ENCODE results near the gene CLINT1.
A peak's percentile ranks its signal among the peaks of the same experiment; 100 is the strongest.
"Not testable (repeated sequence)": the region's sequence is repeated elsewhere in the genome, so short reads cannot be mapped to it uniquely, and the experiment has no call there.

The CLINT1 gene

GRCh38 chr5:157858527-157859226 lies at the start of gene CLINT1:
CLINT1 (minus strand) TSS chr5:157859145; CDS start chr5:157858970, 175 bp downstream.
- peak; percentile 95 for DNase-seq

DNA sequence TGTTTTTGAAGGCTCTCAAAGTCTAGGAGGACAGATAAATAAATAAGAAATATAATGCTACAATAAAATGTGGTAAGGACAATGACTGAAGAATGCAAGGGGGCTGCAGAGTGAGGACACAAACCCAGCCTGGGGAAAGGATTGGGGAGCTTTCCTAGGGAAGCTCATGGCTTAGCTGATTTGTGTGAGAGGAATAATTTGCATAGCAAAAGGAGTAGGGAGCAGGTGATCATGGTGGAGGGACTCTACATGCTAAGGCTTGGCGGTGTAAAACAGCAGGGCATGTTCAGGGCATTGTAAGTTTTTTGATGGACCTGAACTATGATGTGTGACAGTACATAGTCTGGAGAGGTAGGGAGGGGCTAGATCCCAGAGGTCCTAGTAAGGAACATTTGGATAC lies 49.5 kb upstream of the CLINT1 start:
- no peak for DNase-seq

GRCh38 chr5:157907479-157907878 lies 48.5 kb upstream of the CLINT1 start:
- DNase-seq = no peak

- DNase-seq = no peak
These were observed 44.1 kb upstream of the CLINT1 start for GRCh38 chr5:157903117-157903450.

DNA sequence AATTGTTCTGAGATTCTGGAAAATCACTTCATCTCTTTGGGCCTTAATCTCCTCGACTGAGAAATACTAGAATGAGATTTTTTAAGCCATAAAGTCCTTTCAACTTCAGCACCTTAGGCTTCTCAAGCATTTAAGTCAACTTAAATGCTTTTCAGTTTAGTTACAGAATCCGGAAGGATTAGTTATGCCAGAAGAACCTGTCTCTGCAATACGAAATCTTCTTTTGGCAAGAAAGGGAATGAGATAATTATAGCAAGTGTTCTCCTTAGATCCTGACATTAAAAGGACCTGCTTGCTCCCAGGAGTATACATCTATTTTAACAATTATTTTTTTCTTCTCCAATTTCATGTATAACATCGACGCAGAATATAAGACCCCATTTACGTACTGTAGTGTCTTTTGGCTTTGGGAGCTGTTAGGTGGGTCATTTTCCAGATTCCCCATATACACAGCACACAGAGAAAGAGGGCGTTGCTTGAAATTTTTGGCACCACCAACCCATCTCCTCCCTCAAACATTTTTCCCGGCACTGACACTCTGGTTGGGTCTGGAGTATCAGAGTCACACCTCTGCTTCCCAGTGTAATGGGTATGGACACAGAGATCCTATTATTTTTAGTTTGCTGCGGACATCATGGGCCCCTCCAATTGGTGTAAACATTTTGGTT lies 43.6 kb upstream of the CLINT1 start:
- DNase-seq = no peak

DNA sequence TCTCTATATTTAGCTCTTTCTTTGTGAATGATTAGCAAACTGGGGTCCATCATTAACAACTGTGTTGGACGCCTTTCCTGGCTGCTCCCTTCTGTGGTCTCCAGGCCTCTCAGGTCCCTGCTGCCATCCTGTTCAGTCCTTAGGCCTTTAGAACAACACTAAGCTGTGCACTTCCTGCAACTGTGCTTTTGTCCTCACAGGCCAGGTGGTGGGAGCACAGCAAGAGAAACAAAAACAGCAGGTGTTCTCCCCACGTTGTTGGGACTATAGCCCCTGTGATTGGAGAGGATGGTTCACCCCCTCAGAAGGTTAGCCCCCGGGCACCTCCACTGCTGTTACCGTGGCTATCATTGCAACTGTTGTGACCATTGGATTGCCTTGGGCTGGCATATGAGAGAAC lies 41.7 kb upstream of the CLINT1 start:
- DNase-seq = peak; percentile 97

- no peak for DNase-seq
These were observed 34.7 kb upstream of the CLINT1 start for GRCh38 chr5:157893611-157894010.

- DNase-seq = no peak
These were observed 34.0 kb upstream of the CLINT1 start for GRCh38 chr5:157892974-157893373.

- no peak for DNase-seq
These were observed 32.1 kb upstream of the CLINT1 start for GRCh38 chr5:157890836-157891597.

DNA sequence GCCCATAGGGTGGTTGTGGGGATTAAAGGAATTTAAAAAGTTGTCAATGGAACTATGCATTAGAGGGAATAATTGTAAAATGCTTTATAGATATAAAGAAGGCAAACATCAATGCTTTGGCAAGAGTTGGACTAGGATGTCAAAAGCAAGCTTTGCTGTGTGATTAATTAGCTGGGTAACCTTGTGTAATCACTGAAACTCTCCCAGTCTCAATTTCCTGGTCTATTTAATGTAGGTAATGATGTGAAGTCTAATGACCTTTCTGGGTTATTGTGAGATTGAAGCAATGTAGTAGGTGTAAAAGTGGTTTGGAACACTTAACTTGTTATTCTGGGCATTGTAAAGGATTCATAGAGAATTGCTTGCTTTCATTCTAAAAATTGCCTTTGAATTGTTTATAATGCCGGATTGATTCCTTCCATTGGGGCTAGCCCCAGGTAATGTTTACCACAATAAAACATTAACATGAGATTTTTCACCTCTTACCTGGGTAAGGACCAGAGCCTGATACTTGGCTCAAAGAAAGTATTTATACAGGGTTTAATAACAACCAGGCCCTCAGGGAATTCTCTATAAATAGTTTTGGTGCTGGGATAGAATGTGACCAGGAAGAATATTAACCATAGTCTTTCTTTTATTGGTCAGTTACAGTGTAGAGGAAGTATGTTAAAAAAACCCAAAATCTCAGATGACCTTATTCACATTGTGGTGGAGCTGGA lies 30.0 kb upstream of the CLINT1 start:
- DNase-seq = peak; percentile 73

DNA sequence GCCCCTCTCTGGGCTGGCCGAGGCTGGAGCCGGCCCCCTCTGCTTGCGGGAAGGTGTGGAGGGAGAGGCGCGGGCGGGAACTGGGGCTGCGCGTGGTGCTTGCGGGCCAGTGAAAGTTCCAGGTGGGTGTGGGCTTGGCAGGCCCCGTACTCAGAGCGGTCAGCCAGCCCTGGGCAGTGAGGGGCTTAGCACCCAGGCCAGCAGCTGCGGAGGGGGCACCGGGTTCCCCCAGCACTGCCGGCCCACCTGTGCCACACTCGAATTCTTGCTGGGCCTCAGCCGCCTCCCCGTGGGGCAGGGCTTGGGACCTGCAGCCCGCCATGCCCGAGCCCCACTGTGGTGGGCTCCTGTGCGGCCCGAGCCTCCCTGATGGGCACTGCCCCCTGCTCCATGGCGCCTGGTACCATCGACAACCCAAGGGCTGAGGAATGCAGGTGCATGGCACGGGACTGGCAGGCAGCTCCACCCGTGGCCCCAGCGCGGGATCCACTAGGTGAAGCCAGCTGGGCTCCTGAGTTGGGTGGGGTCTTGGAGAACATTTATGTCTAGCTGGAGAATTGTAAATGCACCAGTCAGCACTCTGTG lies 27.9 kb upstream of the CLINT1 start:
- DNase-seq = no peak

- not testable (repeated sequence) for DNase-seq
These were observed 26.1 kb upstream of the CLINT1 start for GRCh38 chr5:157885051-157885450.

DNA sequence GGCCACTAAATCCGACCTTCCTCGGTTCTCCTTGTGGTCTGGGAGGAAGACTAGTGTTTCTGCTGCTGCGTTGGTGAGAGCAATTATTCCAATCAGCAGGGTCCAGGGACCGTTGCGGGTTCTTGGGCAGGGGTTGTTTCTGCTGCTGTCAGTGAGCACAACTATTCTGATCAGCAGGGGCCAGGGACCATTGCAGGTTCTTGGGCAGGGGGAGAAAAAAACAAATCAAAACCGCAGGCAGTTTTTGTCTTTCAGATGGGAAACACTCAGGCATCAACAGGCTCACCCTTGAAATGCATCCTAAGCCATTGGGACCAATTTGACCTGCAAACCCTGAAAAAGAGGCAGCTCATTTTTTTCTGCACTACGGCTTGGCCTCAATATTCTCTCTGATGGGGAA lies 22.6 kb upstream of the CLINT1 start:
- DNase-seq = not testable (repeated sequence)

DNA sequence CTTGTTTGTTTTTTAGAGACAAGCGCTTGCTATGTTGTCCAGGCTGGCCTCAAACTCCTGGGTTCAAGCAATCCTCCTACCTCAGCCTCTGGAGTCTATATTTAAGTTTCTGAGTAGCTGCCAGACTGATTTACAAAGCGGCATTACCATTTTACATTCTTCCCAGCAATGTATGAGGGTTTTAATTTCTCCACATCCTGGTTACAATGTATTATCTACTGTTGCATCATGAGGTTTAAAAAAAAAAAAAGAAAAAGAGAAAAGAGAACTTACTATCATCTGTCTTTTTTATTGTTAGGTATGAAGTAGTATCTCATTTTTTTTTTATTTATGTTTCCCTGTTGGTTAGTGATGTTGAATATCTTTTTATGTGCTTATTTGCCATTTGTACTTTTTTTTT lies 18.9 kb upstream of the CLINT1 start:
- DNase-seq = no peak

DNA sequence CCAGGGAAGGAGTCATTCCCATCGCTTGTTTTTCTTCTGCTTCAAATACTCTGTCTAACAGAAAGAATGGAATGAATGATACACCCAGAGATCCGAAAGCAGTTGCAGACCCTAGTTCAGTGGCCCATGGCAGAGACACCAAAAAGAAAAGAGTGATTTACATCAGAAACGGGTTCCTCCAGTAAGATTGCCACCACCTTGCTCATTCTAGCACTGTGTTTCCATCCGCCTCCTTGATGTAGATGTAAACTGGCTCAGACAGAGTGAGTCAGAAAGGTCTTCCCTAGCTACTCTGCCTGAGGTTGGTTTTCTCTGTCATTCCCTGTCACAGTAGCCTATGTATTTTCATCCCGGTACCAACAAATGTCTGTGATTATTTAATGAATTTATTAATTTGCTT lies 15.9 kb upstream of the CLINT1 start:
- DNase-seq = no peak

GRCh38 chr5:157870837-157871834 lies 12.2 kb upstream of the CLINT1 start:
- peak; percentile 67 for DNase-seq

DNA sequence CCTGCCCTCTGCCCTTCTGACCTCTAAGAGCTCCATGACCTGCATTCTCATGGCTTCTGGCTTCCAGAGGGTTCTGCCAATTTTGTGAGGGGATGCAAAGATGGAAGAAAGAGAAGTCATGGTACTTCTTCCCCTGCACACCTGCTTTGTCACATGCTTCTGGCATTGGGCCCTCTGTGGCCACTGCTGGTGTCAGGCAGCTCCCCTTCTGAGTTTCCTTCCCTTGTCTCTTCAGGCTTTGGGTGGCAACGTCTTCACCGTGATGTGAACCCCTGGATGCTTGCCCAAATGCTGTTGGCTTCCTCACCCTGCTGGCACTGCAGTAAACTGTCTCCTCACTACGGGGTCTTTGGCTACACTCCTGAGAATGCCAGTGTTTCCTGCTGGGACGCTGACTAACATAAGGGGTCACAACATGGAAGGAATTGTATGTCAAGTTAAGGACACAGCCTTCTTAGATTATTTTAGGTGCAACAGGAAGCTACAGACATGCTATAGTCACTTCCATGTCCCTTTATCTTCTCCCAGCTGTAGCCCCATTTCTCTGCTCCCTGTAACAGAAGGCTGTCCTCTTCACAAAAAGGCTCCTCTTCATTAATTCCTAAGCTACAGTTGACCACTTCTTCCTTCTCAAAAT lies 8.9 kb upstream of the CLINT1 start:
- no peak for DNase-seq

GRCh38 chr5:157866536-157866935 lies 7.6 kb upstream of the CLINT1 start:
- DNase-seq = no peak

- DNase-seq = peak; percentile 6
These were observed 6.8 kb upstream of the CLINT1 start for GRCh38 chr5:157865781-157866180.

DNA sequence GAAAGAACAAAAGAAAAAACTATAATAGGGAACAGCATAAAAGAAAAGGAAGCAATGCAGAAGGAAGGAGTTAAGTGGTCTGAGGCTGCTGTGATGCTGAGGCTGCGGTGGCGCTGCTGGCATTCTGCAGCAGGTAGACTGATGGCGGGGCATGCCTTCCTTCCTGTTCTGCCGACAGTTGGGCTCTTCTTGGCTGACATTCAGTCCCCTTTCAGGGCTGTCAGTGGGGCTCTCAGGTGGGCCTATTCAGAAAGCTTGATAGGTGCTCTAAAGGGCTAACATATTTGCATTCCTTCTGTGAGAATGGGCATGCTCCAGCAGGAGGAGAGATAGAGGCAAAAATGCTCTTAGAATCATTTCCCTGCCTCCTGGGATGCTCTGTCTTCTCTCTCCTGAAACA lies 5.1 kb upstream of the CLINT1 start:
- DNase-seq = no peak

GRCh38 chr5:157862183-157862851 lies 3.4 kb upstream of the CLINT1 start:
- DNase-seq = no peak

Measured in NCI-H69 (cell line).